HCT116 (cell line): Measurements from ENCODE around the gene TOP3B. TPM values are rescaled to one million over a fixed set of nuclear protein-coding genes. Genes with fewer than 3 reads are reported as not detected.

ENCODE experiments used
- ATAC-seq: fragments of 200-7000 bp; cut with Tn5 transposase; 2 replicates; pipeline ENCODE4 v1.9.1; 2020; ENCODE audit warnings: mild to moderate bottlenecking, moderate library complexity
- BruUV-seq: library from RNA; stranded (reverse); fragments of 400-500 nt; replicated peaks from 2 replicates; lab custom pipeline; 2021; lab: Mats Ljungman, UMichigan
- CTCF ChIA-PET: fragments of 300-600 bp; sonication (Branson Sonifier 250); formaldehyde crosslinking; loops from one replicate; lab custom pipeline; 2021; ENCODE audit warnings: antibody characterized with exemption; lab: Charles Lee
- POLR2A ChIA-PET: fragments of 300-600, 350-600 bp; sonication (Branson Sonifier 250); formaldehyde crosslinking; loops from one replicate; lab custom pipeline; 2021; ENCODE audit warnings: antibody characterized with exemption; lab: Charles Lee
- RAD21 ChIA-PET, 2 experiments: fragments of 300-600 bp; sonication (Branson Sonifier 250); formaldehyde crosslinking; loops; one replicate each; lab custom pipeline; 2023; ENCODE audit warnings: low total read pairs in 2 of 2; ENCODE audit not compliant: uncharacterized antibody in 2 of 2, unreplicated experiment in 2 of 2, low non-redundant PET in 1 of 2; lab: Charles Lee
- DNase-seq: peaks from one replicate; pipeline ENCODE4 v3.0.0-alpha.2; 2010; ENCODE audit warnings: low read depth, low spot score
- H2AFZ ChIP-seq: fragments of 200-600 bp; shearing (Covaris generic), sonication (generic); 2 replicates; pipeline ENCODE4 v1.6.1; 2017; ENCODE audit warnings: low read depth, mixed run types, mixed read lengths, antibody characterized with exemption, low read length; ENCODE audit not compliant: poor library complexity, severe bottlenecking
- H3K27ac ChIP-seq: 2 replicates; pipeline ENCODE4 v1.5.1; 2012; ENCODE audit warnings: low read depth, low read length
- H3K27me3 ChIP-seq: fragments of 200-600 bp; sonication (generic); 2 replicates; pipeline ENCODE4 v1.6.1; 2016; ENCODE audit warnings: mixed run types, low read length, mixed read lengths; ENCODE audit not compliant: insufficient read depth
- H3K36me3 ChIP-seq, 2 experiments: fragments of 200-500 bp in 1 of 2; fragments of 200-600 bp in 1 of 2; sonication (Bioruptor generic) in 1 of 2; sonication (generic) in 1 of 2; 2 replicates each; pipeline versions ENCODE4 v1.5.1 to v1.6.1; 2014 to 2016; ENCODE audit warnings: low read length in 2 of 2, inconsistent platforms in 1 of 2, mixed read lengths in 1 of 2, mixed run types in 1 of 2; ENCODE audit not compliant: insufficient read depth in 2 of 2, control insufficient read depth in 1 of 2
- H3K4me1 ChIP-seq, 2 experiments: fragments of 200-600 bp in 1 of 2; sonication (generic) in 1 of 2; 2 replicates each; pipeline versions ENCODE4 v1.5.1 to v1.6.1; 2012 to 2017; ENCODE audit warnings: low read length in 2 of 2, inconsistent platforms in 1 of 2, mild to moderate bottlenecking in 1 of 2, mixed read lengths in 1 of 2, mixed run types in 1 of 2, moderate library complexity in 1 of 2; ENCODE audit not compliant: insufficient read depth in 2 of 2, control insufficient read depth in 1 of 2
- H3K4me2 ChIP-seq: fragments of 200-600 bp; sonication (generic); 2 replicates; pipeline ENCODE4 v1.6.1; 2017; ENCODE audit warnings: mixed run types, low read length, mixed read lengths
- H3K4me3 ChIP-seq, 2 experiments: fragments of 200-600 bp in 1 of 2; sonication (generic) in 1 of 2; replicated peaks in 1 of 2; 2 replicates each; pipeline ENCODE4 v1.5.1; 2011 to 2016; ENCODE audit warnings: low read length in 2 of 2, control low read depth in 1 of 2, low read depth in 1 of 2, mild to moderate bottlenecking in 1 of 2, mixed read lengths in 1 of 2, mixed run types in 1 of 2
- H3K79me2 ChIP-seq: fragments of 200-600 bp; sonication (generic); 2 replicates; pipeline ENCODE4 v1.6.1; 2017; ENCODE audit warnings: mild to moderate bottlenecking, mixed run types, low read length, moderate library complexity, mixed read lengths; ENCODE audit not compliant: insufficient read depth
- H3K9ac ChIP-seq: fragments of 200-600 bp; sonication (generic); 2 replicates; pipeline ENCODE4 v1.6.1; 2016; ENCODE audit warnings: low read length, mixed read lengths
- H3K9me2 ChIP-seq: fragments of 200-600 bp; sonication (generic), shearing (Covaris generic); 2 replicates; pipeline ENCODE4 v1.6.1; 2017; ENCODE audit warnings: mixed run types, mild to moderate bottlenecking, moderate library complexity; ENCODE audit not compliant: insufficient read depth
- H3K9me3 ChIP-seq, 2 experiments: fragments of 200-500 bp in 1 of 2; fragments of 200-600 bp in 1 of 2; sonication (Bioruptor generic) in 1 of 2; sonication (generic) in 1 of 2; 2 replicates each; pipeline ENCODE4 v1.6.1; 2014 to 2017; ENCODE audit warnings: low read length in 2 of 2, mixed read lengths in 2 of 2, inconsistent platforms in 1 of 2, low read depth in 1 of 2, mild to moderate bottlenecking in 1 of 2, mixed run types in 1 of 2, moderate library complexity in 1 of 2; ENCODE audit not compliant: control insufficient read depth in 1 of 2, insufficient read depth in 1 of 2
- H4K20me1 ChIP-seq: fragments of 200-600 bp; sonication (generic), shearing (Covaris generic); 2 replicates; pipeline ENCODE4 v1.6.1; 2017; ENCODE audit warnings: mixed run types, mild to moderate bottlenecking, moderate library complexity; ENCODE audit not compliant: insufficient read depth
- CEBPB ChIP-seq: IDR thresholded peaks from 2 replicates; pipeline ENCODE4 v1.6.1; 2012; ENCODE audit warnings: low read depth
- CTCF ChIP-seq, 3 experiments: fragments of 200-600 bp in 1 of 3; sonication (generic) in 1 of 3; IDR thresholded peaks in 2 of 3; conservative IDR thresholded peaks in 1 of 3; 2 replicates each; pipeline ENCODE4 v1.5.1; 2012 to 2017; ENCODE audit warnings: low read depth in 2 of 3, low read length in 2 of 3, antibody characterized with exemption in 1 of 3, borderline replicate concordance in 1 of 3, control low read depth in 1 of 3, mild to moderate bottlenecking in 1 of 3, mixed read lengths in 1 of 3, mixed run types in 1 of 3, moderate library complexity in 1 of 3; ENCODE audit not compliant: insufficient read depth in 1 of 3
- JUND ChIP-seq: IDR thresholded peaks from 2 replicates; pipeline ENCODE4 v1.6.1; 2012
- POLR2A ChIP-seq: IDR thresholded peaks from 2 replicates; pipeline ENCODE4 v1.7.0; 2011; ENCODE audit warnings: borderline replicate concordance; ENCODE audit not compliant: insufficient read depth, insufficient read length; ENCODE audit errors: extremely low read depth
- RAD21 ChIP-seq: IDR thresholded peaks from 2 replicates; pipeline ENCODE4 v1.6.1; 2012; ENCODE audit warnings: low read depth, mild to moderate bottlenecking
- ZBTB33 ChIP-seq: IDR thresholded peaks from 2 replicates; pipeline ENCODE4 v1.6.1; 2011; ENCODE audit warnings: mild to moderate bottlenecking, low read length, moderate library complexity; ENCODE audit not compliant: insufficient replicate concordance; ENCODE audit errors: extremely low read depth
- intact Hi-C: fragments of 100-400 bp; cut with micrococcal nuclease; formaldehyde crosslinking; loops from 2 replicates; pipeline ENCODE4 v1.10.0; 2022
- total RNA-seq: library from RNA; stranded (reverse); gene quantifications from one replicate; pipeline ENCODE4 v1.2.1, GENCODE V29; 2021; ENCODE audit not compliant: unreplicated experiment

TOP3B gene
- total RNA-seq, 1 experiment from 2014 or later, result 50.1 TPM

GRCh38 chr22:21938906-21939305, 43.7 kb downstream of the TOP3B start:
- RAD21 ChIA-PET, result interaction anchor here in 1 of 2 experiments (0.7 to 1.6 kb wide), 3 partner anchors 14 to 955 kb away, joined by 3 to 5 read pairs (median 4); partner anchors contain the start of gene PPM1F
- Histone ChIP-seq H3K79me2 (peaks cover 8% of the 10 kb centered on the region; the same call in 1 of the 2 replicates), H2AFZ (no peak overlapping the region), H3K9me3 (no peaks in the 10 kb centered on the region), H3K4me1 (peaks cover 26 to 50% of the 10 kb centered on the region in 2 experiments), H3K9me2 (no peaks in the 10 kb centered on the region), H3K27ac (peak overlapping the region; percentile 91), H3K27me3 (no peaks in the 10 kb centered on the region), H3K36me3 (peaks cover 0 to 32% of the 10 kb centered on the region in 2 experiments; a peak in 3 of 4 replicates), H3K9ac (peak overlapping the region; percentile 65), H3K4me3 (peak overlapping the region in 1 of 2 experiments; percentile 58; a peak in 1 of 4 replicates), H4K20me1 (no peaks in the 10 kb centered on the region), H3K4me2 (peak overlapping the region; percentile 83)
- intact Hi-C loops, result loop anchor here (2.0 kb wide), 1 partner anchor 226 kb away; no protein-coding TSS in a partner anchor
- CTCF ChIA-PET, result interaction anchor here (0.9 to 1.8 kb wide), 10 partner anchors 9 to 297 kb away, joined by 3 to 19 read pairs (median 6); partner anchors contain the start of genes PPM1F and TOP3B
- ATAC-seq (no peak), DNase-seq (no peak)
- no TSS peak for BruUV-seq
- TF ChIP-seq CTCF (IDR thresholded peaks at IDR 0.05 in 2 of 3, conservative IDR thresholded peaks at IDR 0.05 in 1 of 3; ENCODE audit: borderline replicate concordance in 1 of 3, insufficient read depth in 1 of 3, low read depth in 2 of 3, low read length in 2 of 3) (no peak), POLR2A (no peak), JUND (no peak), RAD21 (no peak), CEBPB (no peak), ZBTB33 (no peak)
- POLR2A ChIA-PET, result no interaction called here
